SK-N-SH (cell line): Measurements from ENCODE around the gene SRRD. TPM values are rescaled to one million over a fixed set of nuclear protein-coding genes. Genes with fewer than 3 reads are reported as not detected.
A peak's percentile ranks its signal among the peaks of the same experiment; 100 is the strongest.

Experiments used
- CTCF ChIA-PET: fragments of 300-600, 350-600 bp; formaldehyde crosslinking; extraction: SDS; loops from one replicate; lab custom pipeline; 2021; lab: Yijun Ruan, JAX
- POLR2A ChIA-PET: fragments of 350-600 bp; sonication (Branson Sonifier 250); formaldehyde crosslinking; extraction: SDS; loops from one replicate; lab custom pipeline; 2020; ENCODE audit warnings: antibody characterized with exemption, inconsistent platforms; lab: Yijun Ruan, JAX
- DNase-seq: peaks from one replicate; pipeline ENCODE4 v3.0.0; 2012
- H2AFZ ChIP-seq: fragments of 200-600 bp; sonication (generic); 2 replicates; pipeline ENCODE4 v1.8.1; 2016; ENCODE audit warnings: antibody characterized with exemption, mild to moderate bottlenecking, low read depth
- H3F3A ChIP-seq: fragments of 200-600 bp; sonication (generic); replicated peaks from 2 replicates; pipeline ENCODE3; 2016; ENCODE audit warnings: antibody characterized with exemption, mild to moderate bottlenecking; ENCODE audit not compliant: insufficient read depth
- H3K27ac ChIP-seq, 2 experiments: fragments of 200-500 bp in 1 of 2; fragments of 200-600 bp in 1 of 2; sonication (Bioruptor generic) in 1 of 2; sonication (generic), shearing (Covaris generic) in 1 of 2; 2 replicates each; pipeline versions ENCODE4 v1.5.1 to v1.6.1; 2014 to 2016; ENCODE audit warnings: low read depth in 2 of 2, inconsistent platforms in 1 of 2, low read length in 1 of 2, mild to moderate bottlenecking in 1 of 2, mixed read lengths in 1 of 2
- H3K27me3 ChIP-seq: fragments of 200-600 bp; sonication (generic), shearing (Covaris generic); 2 replicates; pipeline ENCODE4 v1.6.1; 2016; ENCODE audit warnings: mixed run types; ENCODE audit not compliant: insufficient read depth
- H3K36me3 ChIP-seq, 2 experiments: fragments of 200-500 bp in 1 of 2; fragments of 200-600 bp in 1 of 2; sonication (Bioruptor generic) in 1 of 2; sonication (generic) in 1 of 2; replicated peaks in 1 of 2; 2 replicates each; pipeline versions ENCODE3 to v1.5.1; 2014 to 2016; ENCODE audit warnings: low read length in 1 of 2, mild to moderate bottlenecking in 1 of 2; ENCODE audit not compliant: insufficient read depth in 2 of 2, control insufficient read depth in 1 of 2
- H3K4me1 ChIP-seq, 2 experiments: fragments of 200-500 bp in 1 of 2; fragments of 200-600 bp in 1 of 2; sonication (Bioruptor generic) in 1 of 2; sonication (generic), shearing (Covaris generic) in 1 of 2; 2 replicates each; pipeline versions ENCODE4 v1.5.1 to v1.6.1; 2014 to 2016; ENCODE audit warnings: low read depth in 1 of 2, low read length in 1 of 2, mixed run types in 1 of 2; ENCODE audit not compliant: insufficient read depth in 2 of 2, control insufficient read depth in 1 of 2
- H3K4me2 ChIP-seq: fragments of 200-600 bp; sonication (generic), shearing (Covaris generic); 2 replicates; pipeline ENCODE4 v1.6.1; 2017; ENCODE audit warnings: mixed run types
- H3K4me3 ChIP-seq, 2 experiments: fragments of 200-500 bp in 1 of 2; fragments of 200-600 bp in 1 of 2; sonication (Bioruptor generic) in 1 of 2; sonication (generic), shearing (Covaris generic) in 1 of 2; 2 replicates each; pipeline versions ENCODE4 v1.5.1 to v1.8.1; 2014 to 2016; ENCODE audit warnings: low read depth in 2 of 2, inconsistent platforms in 1 of 2, low read length in 1 of 2, mild to moderate bottlenecking in 1 of 2, mixed read lengths in 1 of 2, moderate library complexity in 1 of 2
- H3K79me2 ChIP-seq: fragments of 200-600 bp; sonication (generic); 2 replicates; pipeline ENCODE4 v1.8.1; 2017; ENCODE audit warnings: mild to moderate bottlenecking; ENCODE audit not compliant: insufficient read depth
- H3K9ac ChIP-seq: fragments of 200-600 bp; sonication (generic); 2 replicates; pipeline ENCODE4 v1.6.1; 2017; ENCODE audit warnings: mixed run types
- H3K9me2 ChIP-seq: fragments of 200-600 bp; sonication (generic); 2 replicates; pipeline ENCODE4 v1.6.1; 2017; ENCODE audit warnings: mixed run types
- H3K9me3 ChIP-seq: fragments of 200-600 bp; sonication (generic); 2 replicates; pipeline ENCODE4 v1.6.1; 2017; ENCODE audit warnings: mixed run types, mild to moderate bottlenecking, moderate library complexity
- H4K20me1 ChIP-seq: fragments of 200-600 bp; sonication (generic); 2 replicates; pipeline ENCODE4 v1.6.1; 2017; ENCODE audit warnings: mild to moderate bottlenecking, mixed run types; ENCODE audit not compliant: insufficient read depth
- CHD2 ChIP-seq: fragments of 150-350 bp; IDR thresholded peaks from 2 replicates; pipeline ENCODE4 v1.6.1; 2018; ENCODE audit warnings: low read length; ENCODE audit not compliant: partially characterized antibody
- EZH2phosphoT487 ChIP-seq: fragments of 200-600 bp; sonication (generic); IDR thresholded peaks from 2 replicates; pipeline ENCODE4 v1.6.1; 2017; ENCODE audit warnings: low read depth, mixed run types, mild to moderate bottlenecking, antibody characterized with exemption, moderate library complexity, borderline replicate concordance
- FOSL2 ChIP-seq: IDR thresholded peaks from 2 replicates; pipeline ENCODE4 v1.4.0; 2012; ENCODE audit warnings: low read depth, mild to moderate bottlenecking, moderate library complexity, borderline replicate concordance
- FOXJ3 ChIP-seq: sonication (generic); formaldehyde crosslinking; IDR thresholded peaks from 2 replicates; pipeline ENCODE4 v1.5.1; 2020; ENCODE audit warnings: mild to moderate bottlenecking, missing genetic modification reagents
- GATA2 ChIP-seq: sonication (generic); formaldehyde crosslinking; IDR thresholded peaks from 2 replicates; pipeline ENCODE4 v1.5.0; 2020; ENCODE audit warnings: mild to moderate bottlenecking, missing genetic modification reagents
- RAD21 ChIP-seq: IDR thresholded peaks from 2 replicates; pipeline ENCODE4 v1.6.1; 2012; ENCODE audit warnings: mild to moderate bottlenecking, low read length
- RCOR1 ChIP-seq: fragments of 150-350 bp; IDR thresholded peaks from 2 replicates; pipeline ENCODE4 v1.6.1; 2017; ENCODE audit warnings: antibody characterized with exemption, low read length
- SMC3 ChIP-seq: IDR thresholded peaks from 2 replicates; pipeline ENCODE4 v1.6.1; 2012; ENCODE audit warnings: low read depth, low read length, improper control_type of control experiment
- TCF12 ChIP-seq: IDR thresholded peaks from 2 replicates; pipeline ENCODE4 v1.4.0; 2012
- YY1 ChIP-seq: IDR thresholded peaks from 2 replicates; pipeline ENCODE4 v1.4.0; 2012; ENCODE audit warnings: low read depth, mild to moderate bottlenecking
- WGBS: methylation state at CpG from one replicate; pipeline ENCODE4 v1.1.6; 2017; ENCODE audit warnings: low lambda C conversion rate; 5-methylcytosine and 5-hydroxymethylcytosine counted together
- polyA plus RNA-seq, 3 experiments: library from polyadenylated mRNA; depleted of rRNA; stranded (reverse); fragments of >200 nt; gene quantifications; 2 replicates each; pipeline ENCODE4 v1.2.3, GENCODE V29; 2012
- TF ChIP-seq, protein P1 (sequence below): IDR thresholded peaks from 2 replicates; pipeline ENCODE4 v1.4.0; 2012; ENCODE audit warnings: low read depth
- TF ChIP-seq, protein P2 (sequence below): IDR thresholded peaks from 2 replicates; pipeline ENCODE4 v1.4.0; 2012; ENCODE audit warnings: low read depth, borderline replicate concordance
- TF ChIP-seq, protein P3 (sequence below): fragments of 150-350 bp; IDR thresholded peaks from 2 replicates; pipeline ENCODE4 v1.6.1; 2017; ENCODE audit warnings: antibody characterized with exemption, low read length, low read depth, borderline replicate concordance
- TF ChIP-seq, protein P4 (sequence below): IDR thresholded peaks from 2 replicates; pipeline ENCODE4 v1.4.0; 2012; ENCODE audit warnings: low read depth, borderline replicate concordance
- TF ChIP-seq, protein P5 (sequence below): IDR thresholded peaks from 2 replicates; pipeline ENCODE4; 2012

SRRD gene
- polyA plus RNA-seq, 1 of the 3 experiments (the other 2 are of a cell fraction), result 12.9 TPM

GRCh38 chr22:26484360-26484706 lies 656 bp downstream of the SRRD start:
- Histone ChIP-seq H3K4me1 (peaks cover 4 to 27% of the 10 kb centered on the region in 2 experiments; a peak in 3 of 4 replicates), H3K9me3 (no peaks in the 10 kb centered on the region), H3K27ac (peak overlapping the region in 1 of 2 experiments; percentile 68; a peak in 2 of 4 replicates), H3K4me2 (peak overlapping the region; percentile 89), H3K79me2 (peaks cover 69% of the 10 kb centered on the region), H3K4me3 (peak overlapping the region; percentile 81 to 89), H3F3A (no peaks in the 10 kb centered on the region), H3K9ac (peak overlapping the region; percentile 93), H3K27me3 (no peaks in the 10 kb centered on the region), H2AFZ (peak overlapping the region; percentile 71; the same call in 1 of the 2 replicates), H3K9me2 (no peaks in the 10 kb centered on the region), H3K36me3 (peaks cover 0 to 18% of the 10 kb centered on the region in 2 experiments), H4K20me1 (no peaks in the 10 kb centered on the region)
- POLR2A ChIA-PET, result interaction anchor here (0.6 to 1.2 kb wide), 5 partner anchors 9 to 188 kb away, joined by 3 to 7 read pairs (median 3); partner anchors contain the start of gene TFIP11
- CTCF ChIA-PET, result interaction anchor here (1.3 to 1.4 kb wide), 3 partner anchors 15 to 117 kb away, joined by 3 to 9 read pairs (median 4); no protein-coding TSS in a partner anchor
- no peak for DNase-seq
- 3% methylated on average over 6 of the region's 6 CpGs for WGBS
- TF ChIP-seq, protein P1, sequence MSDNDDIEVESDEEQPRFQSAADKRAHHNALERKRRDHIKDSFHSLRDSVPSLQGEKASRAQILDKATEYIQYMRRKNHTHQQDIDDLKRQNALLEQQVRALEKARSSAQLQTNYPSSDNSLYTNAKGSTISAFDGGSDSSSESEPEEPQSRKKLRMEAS, result 0 out of 2 replicates have a peak, but pooled peaks have one; percentile 28
- TF ChIP-seq, protein P2, sequence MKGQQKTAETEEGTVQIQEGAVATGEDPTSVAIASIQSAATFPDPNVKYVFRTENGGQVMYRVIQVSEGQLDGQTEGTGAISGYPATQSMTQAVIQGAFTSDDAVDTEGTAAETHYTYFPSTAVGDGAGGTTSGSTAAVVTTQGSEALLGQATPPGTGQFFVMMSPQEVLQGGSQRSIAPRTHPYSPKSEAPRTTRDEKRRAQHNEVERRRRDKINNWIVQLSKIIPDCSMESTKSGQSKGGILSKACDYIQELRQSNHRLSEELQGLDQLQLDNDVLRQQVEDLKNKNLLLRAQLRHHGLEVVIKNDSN, result peak; percentile 47; the same call in 1 of the 2 replicates
- TF ChIP-seq RAD21 (no peak), RCOR1 (no peak)
- TF ChIP-seq, protein P3, sequence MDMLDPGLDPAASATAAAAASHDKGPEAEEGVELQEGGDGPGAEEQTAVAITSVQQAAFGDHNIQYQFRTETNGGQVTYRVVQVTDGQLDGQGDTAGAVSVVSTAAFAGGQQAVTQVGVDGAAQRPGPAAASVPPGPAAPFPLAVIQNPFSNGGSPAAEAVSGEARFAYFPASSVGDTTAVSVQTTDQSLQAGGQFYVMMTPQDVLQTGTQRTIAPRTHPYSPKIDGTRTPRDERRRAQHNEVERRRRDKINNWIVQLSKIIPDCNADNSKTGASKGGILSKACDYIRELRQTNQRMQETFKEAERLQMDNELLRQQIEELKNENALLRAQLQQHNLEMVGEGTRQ, result 0 out of 2 replicates have a peak, but pooled peaks have one; percentile 10
- TF ChIP-seq, protein P4, sequence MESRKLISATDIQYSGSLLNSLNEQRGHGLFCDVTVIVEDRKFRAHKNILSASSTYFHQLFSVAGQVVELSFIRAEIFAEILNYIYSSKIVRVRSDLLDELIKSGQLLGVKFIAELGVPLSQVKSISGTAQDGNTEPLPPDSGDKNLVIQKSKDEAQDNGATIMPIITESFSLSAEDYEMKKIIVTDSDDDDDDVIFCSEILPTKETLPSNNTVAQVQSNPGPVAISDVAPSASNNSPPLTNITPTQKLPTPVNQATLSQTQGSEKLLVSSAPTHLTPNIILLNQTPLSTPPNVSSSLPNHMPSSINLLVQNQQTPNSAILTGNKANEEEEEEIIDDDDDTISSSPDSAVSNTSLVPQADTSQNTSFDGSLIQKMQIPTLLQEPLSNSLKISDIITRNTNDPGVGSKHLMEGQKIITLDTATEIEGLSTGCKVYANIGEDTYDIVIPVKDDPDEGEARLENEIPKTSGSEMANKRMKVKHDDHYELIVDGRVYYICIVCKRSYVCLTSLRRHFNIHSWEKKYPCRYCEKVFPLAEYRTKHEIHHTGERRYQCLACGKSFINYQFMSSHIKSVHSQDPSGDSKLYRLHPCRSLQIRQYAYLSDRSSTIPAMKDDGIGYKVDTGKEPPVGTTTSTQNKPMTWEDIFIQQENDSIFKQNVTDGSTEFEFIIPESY, result no peak

DNA sequence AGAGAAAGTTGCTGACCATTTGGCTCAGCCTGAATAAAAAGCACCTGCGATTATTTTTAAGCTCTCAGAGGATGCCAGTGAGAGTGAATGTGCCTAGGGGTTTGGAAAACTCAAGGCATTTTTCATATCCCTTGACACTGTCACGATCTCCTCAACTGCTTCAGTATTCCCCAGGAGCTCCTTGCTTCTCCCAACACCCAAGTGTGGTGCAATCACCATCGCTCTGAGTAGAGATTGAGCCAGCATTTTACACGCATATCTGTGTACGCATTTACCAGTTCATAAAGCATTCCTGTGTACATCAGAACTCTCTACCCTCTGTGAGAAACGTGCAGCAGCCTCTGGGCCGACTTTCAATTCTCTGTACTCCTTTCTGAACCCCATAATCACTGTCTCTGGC lies 1.3 kb downstream of the SRRD start:
- peak overlapping the region; percentile 89 for H3K4me2 ChIP-seq
- H3K27me3 ChIP-seq, result no peaks in the 10 kb centered on the region
- DNase-seq, result no peak
- H3K9me3 ChIP-seq, result no peaks in the 10 kb centered on the region
- no peak overlapping the region for H3K9ac ChIP-seq
- H3K9me2 ChIP-seq, result no peaks in the 10 kb centered on the region
- ChIA-PET CTCF (interaction anchor here (1.3 to 1.4 kb wide), 2 partner anchors 24 to 118 kb away, joined by 4 to 9 read pairs; no protein-coding TSS in a partner anchor), POLR2A (no interaction called here)
- H3K4me1 ChIP-seq, result peaks cover 4 to 25% of the 10 kb centered on the region in 2 experiments; a peak in 3 of 4 replicates
- peaks cover 62% of the 10 kb centered on the region for H3K79me2 ChIP-seq
- no peak for TF ChIP-seq FOSL2
- TF ChIP-seq, protein P5, sequence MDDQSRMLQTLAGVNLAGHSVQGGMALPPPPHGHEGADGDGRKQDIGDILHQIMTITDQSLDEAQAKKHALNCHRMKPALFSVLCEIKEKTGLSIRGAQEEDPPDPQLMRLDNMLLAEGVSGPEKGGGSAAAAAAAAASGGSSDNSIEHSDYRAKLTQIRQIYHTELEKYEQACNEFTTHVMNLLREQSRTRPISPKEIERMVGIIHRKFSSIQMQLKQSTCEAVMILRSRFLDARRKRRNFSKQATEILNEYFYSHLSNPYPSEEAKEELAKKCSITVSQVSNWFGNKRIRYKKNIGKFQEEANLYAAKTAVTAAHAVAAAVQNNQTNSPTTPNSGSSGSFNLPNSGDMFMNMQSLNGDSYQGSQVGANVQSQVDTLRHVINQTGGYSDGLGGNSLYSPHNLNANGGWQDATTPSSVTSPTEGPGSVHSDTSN, result no peak
- no peak for TF ChIP-seq EZH2phosphoT487
- TF ChIP-seq GATA2 (CRISPR knock-in tag), result no peak
- TF ChIP-seq FOXJ3 (CRISPR knock-in tag), result no peak
- TF ChIP-seq SMC3, result no peak
- TF ChIP-seq CHD2, result no peak
- TF ChIP-seq YY1, result no peak
- TF ChIP-seq TCF12, result no peak
- TF ChIP-seq, protein P3, result no peak
- no peaks in the 10 kb centered on the region for H4K20me1 ChIP-seq
- peaks cover 2% of the 10 kb centered on the region for H3F3A ChIP-seq
- H3K4me3 ChIP-seq, result peak overlapping the region in 1 of 2 experiments; percentile 5; a peak in 1 of 4 replicates
- 49% methylated on average over 7 of the region's 7 CpGs for WGBS
- no peak overlapping the region; a peak in 1 of 4 replicates for H3K27ac ChIP-seq
- H3K36me3 ChIP-seq, result peaks cover under 1 to 25% of the 10 kb centered on the region in 2 experiments
- no peak overlapping the region for H2AFZ ChIP-seq
